Osteoblast (primary cell): ENCODE data around the gene TMEM234. TPM values are rescaled to one million over a fixed set of nuclear protein-coding genes. Genes with fewer than 3 reads are reported as not detected.
A peak's percentile ranks its signal among the peaks of the same experiment; 100 is the strongest.

Source experiments
- DNase-seq: peaks from one replicate; pipeline ENCODE4 v3.0.0; 2011; ENCODE audit warnings: low spot score, mixed read lengths; ENCODE audit not compliant: insufficient read length; ENCODE audit errors: missing footprints
- H2AFZ ChIP-seq: 2 replicates; pipeline ENCODE4 v1.6.0; 2011; ENCODE audit warnings: mild to moderate bottlenecking, low read length
- H3K27ac ChIP-seq: 2 replicates; pipeline ENCODE4 v1.5.1; 2011; ENCODE audit warnings: mild to moderate bottlenecking, low read depth, low read length, moderate library complexity
- H3K27me3 ChIP-seq: 2 replicates; pipeline ENCODE4 v1.6.0; 2012; ENCODE audit warnings: mild to moderate bottlenecking, control low read depth, inconsistent platforms, low read length, moderate library complexity; ENCODE audit not compliant: insufficient read depth
- H3K36me3 ChIP-seq: 2 replicates; pipeline ENCODE4 v1.5.1; 2011; ENCODE audit warnings: mild to moderate bottlenecking, low read length, control low read depth, moderate library complexity; ENCODE audit not compliant: insufficient read depth
- H3K4me1 ChIP-seq: 2 replicates; pipeline ENCODE4 v1.5.1; 2011; ENCODE audit warnings: mild to moderate bottlenecking, low read length, control low read depth, moderate library complexity; ENCODE audit not compliant: insufficient read depth
- H3K4me2 ChIP-seq: 2 replicates; pipeline ENCODE4 v1.6.0; 2011; ENCODE audit warnings: mild to moderate bottlenecking, low read length; ENCODE audit not compliant: insufficient read depth
- H3K4me3 ChIP-seq: fragments of 200-600 bp; sonication (generic); 3 replicates; pipeline ENCODE4 v1.5.1; 2012; ENCODE audit warnings: mild to moderate bottlenecking, low read length, inconsistent platforms; ENCODE audit not compliant: insufficient read depth
- H3K79me2 ChIP-seq: 2 replicates; pipeline ENCODE4 v1.6.0; 2012; ENCODE audit warnings: mild to moderate bottlenecking, low read length, control low read depth, inconsistent platforms; ENCODE audit not compliant: insufficient read depth
- H3K9me3 ChIP-seq: 2 replicates; pipeline ENCODE4 v1.5.1; 2011; ENCODE audit warnings: low read depth, low read length, control low read depth
- H4K20me1 ChIP-seq: 2 replicates; pipeline ENCODE4 v1.6.0; 2012; ENCODE audit warnings: mild to moderate bottlenecking, low read length, control low read depth; ENCODE audit not compliant: insufficient read depth
- total RNA-seq: library from RNA; depleted of rRNA; stranded (reverse); fragments of >200 nt; gene quantifications from 2 replicates; pipeline ENCODE4 v1.2.3, GENCODE V29; 2012
- TF ChIP-seq, protein P1 (sequence below): IDR thresholded peaks from 2 replicates; pipeline ENCODE4 v1.5.1; 2011; ENCODE audit warnings: mild to moderate bottlenecking, low read depth, low read length, moderate library complexity; ENCODE audit errors: extremely low read depth

TMEM234 gene
- total RNA-seq, 1 donor = 24.2 TPM

DNA sequence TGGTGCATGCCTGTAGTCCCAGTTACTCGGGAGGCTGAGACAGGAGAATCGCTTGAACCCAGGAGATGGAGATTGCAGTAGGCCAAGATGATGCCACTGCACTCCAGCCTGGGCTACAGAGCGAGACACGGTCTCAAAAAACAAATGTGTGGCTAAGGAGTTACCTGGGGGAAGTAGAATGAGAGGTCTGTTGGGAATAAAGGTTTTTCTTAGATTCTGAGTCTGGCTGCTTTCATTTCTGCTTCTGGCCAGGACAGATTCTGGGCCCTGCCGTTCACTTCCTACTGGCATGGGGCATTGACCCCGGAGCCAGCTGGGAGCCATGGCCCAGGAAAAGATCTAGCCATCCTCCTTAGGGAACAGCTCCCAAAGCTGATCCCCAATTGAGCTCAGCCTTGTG lies 13.7 kb downstream of the TMEM234 start:
- TF ChIP-seq, protein P1, sequence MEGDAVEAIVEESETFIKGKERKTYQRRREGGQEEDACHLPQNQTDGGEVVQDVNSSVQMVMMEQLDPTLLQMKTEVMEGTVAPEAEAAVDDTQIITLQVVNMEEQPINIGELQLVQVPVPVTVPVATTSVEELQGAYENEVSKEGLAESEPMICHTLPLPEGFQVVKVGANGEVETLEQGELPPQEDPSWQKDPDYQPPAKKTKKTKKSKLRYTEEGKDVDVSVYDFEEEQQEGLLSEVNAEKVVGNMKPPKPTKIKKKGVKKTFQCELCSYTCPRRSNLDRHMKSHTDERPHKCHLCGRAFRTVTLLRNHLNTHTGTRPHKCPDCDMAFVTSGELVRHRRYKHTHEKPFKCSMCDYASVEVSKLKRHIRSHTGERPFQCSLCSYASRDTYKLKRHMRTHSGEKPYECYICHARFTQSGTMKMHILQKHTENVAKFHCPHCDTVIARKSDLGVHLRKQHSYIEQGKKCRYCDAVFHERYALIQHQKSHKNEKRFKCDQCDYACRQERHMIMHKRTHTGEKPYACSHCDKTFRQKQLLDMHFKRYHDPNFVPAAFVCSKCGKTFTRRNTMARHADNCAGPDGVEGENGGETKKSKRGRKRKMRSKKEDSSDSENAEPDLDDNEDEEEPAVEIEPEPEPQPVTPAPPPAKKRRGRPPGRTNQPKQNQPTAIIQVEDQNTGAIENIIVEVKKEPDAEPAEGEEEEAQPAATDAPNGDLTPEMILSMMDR = no peak
- H3K4me3 ChIP-seq = no peak overlapping the region
- H4K20me1 ChIP-seq = no peaks in the 10 kb centered on the region
- H3K27ac ChIP-seq = no peak overlapping the region
- H3K4me1 ChIP-seq = peaks cover 12% of the 10 kb centered on the region
- no peaks in the 10 kb centered on the region for H3K9me3 ChIP-seq
- H3K36me3 ChIP-seq = peaks cover 3% of the 10 kb centered on the region
- no peaks in the 10 kb centered on the region for H3K27me3 ChIP-seq
- peaks cover 8% of the 10 kb centered on the region for H3K79me2 ChIP-seq
- no peak overlapping the region for H2AFZ ChIP-seq
- DNase-seq = no peak
- H3K4me2 ChIP-seq = no peak overlapping the region

DNA sequence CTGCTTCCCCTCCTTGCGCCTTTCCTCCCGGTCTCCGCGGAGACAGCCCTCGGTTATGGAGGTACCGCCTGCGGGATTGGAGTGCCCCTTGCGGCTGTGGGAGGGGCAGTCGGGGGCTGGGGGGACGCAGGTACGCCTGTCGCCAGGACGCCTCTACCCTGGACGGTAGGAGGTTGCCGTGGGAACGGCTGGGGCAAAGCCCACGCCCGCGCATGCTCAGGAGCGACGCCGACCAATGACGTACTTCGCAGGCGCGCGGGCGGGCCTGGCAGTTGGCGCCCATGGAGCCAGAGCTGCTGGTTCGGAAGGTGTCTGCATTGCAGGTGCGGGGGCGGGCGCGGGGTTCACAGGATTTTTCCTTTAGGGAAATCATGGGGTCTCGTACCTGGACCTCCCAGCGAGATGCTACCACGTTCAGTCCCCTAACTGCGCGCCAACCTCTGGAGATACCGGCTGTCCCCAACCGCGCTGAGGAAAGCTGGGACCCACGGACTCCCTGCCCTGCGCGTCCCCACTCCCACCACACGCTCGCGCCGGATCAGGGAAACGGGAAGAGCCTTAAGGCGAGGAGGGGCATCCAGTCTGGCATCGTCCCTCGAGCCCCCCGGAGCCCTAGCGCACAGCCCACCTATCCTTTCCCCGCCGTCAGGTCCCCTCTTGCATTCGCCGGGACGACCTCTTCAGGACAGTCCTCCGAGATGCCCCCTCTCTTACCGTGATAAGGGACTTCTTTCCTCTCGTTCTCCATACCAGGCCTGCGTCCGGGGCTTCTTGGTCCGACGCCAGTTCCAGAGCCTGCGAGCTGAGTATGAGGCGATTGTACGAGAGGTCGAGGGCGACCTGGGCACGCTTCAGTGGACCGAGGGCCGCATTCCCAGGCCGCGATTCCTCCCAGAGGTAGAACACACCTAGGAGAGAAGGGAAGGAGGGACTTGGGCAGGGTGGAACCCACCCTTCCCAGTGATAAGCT lies 16.5 kb downstream of the TMEM234 start, which contains the start of gene IQCC:
Gene IQCC (plus strand): TSS at position 271 of the 970 bp plus-strand sequence. CDS start 11 bp downstream, at position 282.
- H3K79me2 ChIP-seq = peaks cover 8% of the 10 kb centered on the region
- H3K27me3 ChIP-seq = no peaks in the 10 kb centered on the region
- peak within 1 kb of the TSS; percentile 92 for H3K4me3 ChIP-seq
- peaks cover 23% of the 10 kb centered on the region for H3K4me1 ChIP-seq
- peak; percentile 98 for DNase-seq
- no peaks in the 10 kb centered on the region for H3K9me3 ChIP-seq
- no peaks in the 10 kb centered on the region for H4K20me1 ChIP-seq
- peak within 1 kb of the TSS; percentile 86 for H2AFZ ChIP-seq
- peak within 1 kb of the TSS; percentile 89 for H3K27ac ChIP-seq
- TF ChIP-seq, protein P1 = no peak
- peak within 1 kb of the TSS; percentile 99 for H3K4me2 ChIP-seq
- peaks cover 4% of the 10 kb centered on the region for H3K36me3 ChIP-seq

DNA sequence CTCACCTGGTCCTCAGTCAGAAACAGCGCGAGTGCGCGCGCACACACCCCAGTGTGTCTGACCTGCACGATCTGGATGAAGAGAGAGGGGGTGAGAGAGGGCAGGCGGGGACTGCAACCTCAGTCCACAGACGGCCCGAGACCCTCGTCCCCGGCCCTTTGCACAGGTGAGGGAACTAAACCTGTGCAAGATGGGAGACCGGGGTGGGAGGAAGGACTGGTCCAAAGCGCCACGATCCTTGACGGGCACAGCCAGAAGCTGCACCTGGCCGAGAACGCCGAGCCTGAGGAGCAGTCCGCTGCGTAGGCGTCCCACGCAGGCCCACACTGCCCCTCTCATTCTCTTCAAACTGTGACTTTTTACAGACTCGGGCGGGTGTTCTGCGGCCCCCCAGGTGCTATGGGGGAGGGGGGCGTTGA lies 17.2 kb downstream of the TMEM234 start:
- H3K27ac ChIP-seq = peak overlapping the region; percentile 89
- H3K36me3 ChIP-seq = peaks cover 4% of the 10 kb centered on the region
- H3K27me3 ChIP-seq = no peaks in the 10 kb centered on the region
- peaks cover 30% of the 10 kb centered on the region for H3K4me1 ChIP-seq
- H3K4me2 ChIP-seq = peak overlapping the region; percentile 99
- H3K4me3 ChIP-seq = peak overlapping the region; percentile 92
- H2AFZ ChIP-seq = peak overlapping the region; percentile 32
- H4K20me1 ChIP-seq = no peaks in the 10 kb centered on the region
- peak; percentile 71 for DNase-seq
- TF ChIP-seq, protein P1 = no peak
- peaks cover 8% of the 10 kb centered on the region for H3K79me2 ChIP-seq
- H3K9me3 ChIP-seq = no peaks in the 10 kb centered on the region
